ENCODE measurements around the gene ELL2. TPM values are rescaled to one million over a fixed set of nuclear protein-coding genes. Genes with fewer than 3 reads are reported as not detected.

ELL2 gene
- total RNA-seq, 1 donor from 2014 or later, result 57.5 TPM

DNA sequence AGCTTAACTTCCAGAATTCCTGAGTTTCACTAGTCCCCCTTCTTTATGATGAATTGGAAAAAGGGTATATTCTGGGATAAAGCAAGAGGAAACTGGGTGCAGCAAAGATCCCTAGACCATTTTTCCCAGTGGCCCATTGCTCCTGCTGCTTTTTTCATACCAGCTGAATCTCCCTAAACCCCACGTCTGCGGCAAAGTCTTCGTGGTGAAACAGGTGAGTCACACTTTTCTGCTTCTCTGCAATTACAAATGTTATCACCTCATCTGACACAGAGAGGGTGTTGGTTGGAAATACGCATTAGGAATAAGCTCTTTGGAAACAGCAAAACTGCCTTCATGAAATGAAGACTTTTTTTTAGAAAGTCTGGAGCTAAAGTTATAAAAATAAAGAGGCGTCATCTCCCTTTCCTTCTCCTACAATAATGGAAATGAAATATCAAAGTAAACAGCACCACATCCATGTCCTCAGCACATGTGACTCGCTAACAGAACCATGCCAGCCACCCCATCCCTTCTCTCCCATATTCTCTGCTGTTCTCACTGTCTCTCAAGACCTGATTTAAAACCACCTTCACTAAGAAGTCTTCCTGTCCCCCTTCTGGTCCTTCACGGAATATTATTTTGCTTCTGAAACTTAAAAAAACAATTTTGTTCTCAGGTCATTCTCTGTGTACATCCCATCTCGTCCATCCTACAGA lies 99.6 kb downstream of the ELL2 start:
- DNase-seq, result no peak
- Histone ChIP-seq H3K27me3 (ENCODE audit: low read depth) (no peaks in the 10 kb centered on the region), H3K27ac (peak overlapping the region; percentile 73), H3K4me1 (peaks cover 70% of the 10 kb centered on the region), H3K9me3 (no peaks in the 10 kb centered on the region), H3K4me3 (no peak overlapping the region), H3K36me3 (no peaks in the 10 kb centered on the region)
- no peak for ATAC-seq
- intact Hi-C loops (cut with DNase I), result no loop called here
- TF ChIP-seq, protein P1, sequence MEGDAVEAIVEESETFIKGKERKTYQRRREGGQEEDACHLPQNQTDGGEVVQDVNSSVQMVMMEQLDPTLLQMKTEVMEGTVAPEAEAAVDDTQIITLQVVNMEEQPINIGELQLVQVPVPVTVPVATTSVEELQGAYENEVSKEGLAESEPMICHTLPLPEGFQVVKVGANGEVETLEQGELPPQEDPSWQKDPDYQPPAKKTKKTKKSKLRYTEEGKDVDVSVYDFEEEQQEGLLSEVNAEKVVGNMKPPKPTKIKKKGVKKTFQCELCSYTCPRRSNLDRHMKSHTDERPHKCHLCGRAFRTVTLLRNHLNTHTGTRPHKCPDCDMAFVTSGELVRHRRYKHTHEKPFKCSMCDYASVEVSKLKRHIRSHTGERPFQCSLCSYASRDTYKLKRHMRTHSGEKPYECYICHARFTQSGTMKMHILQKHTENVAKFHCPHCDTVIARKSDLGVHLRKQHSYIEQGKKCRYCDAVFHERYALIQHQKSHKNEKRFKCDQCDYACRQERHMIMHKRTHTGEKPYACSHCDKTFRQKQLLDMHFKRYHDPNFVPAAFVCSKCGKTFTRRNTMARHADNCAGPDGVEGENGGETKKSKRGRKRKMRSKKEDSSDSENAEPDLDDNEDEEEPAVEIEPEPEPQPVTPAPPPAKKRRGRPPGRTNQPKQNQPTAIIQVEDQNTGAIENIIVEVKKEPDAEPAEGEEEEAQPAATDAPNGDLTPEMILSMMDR (IDR thresholded peaks at IDR 0.05), result no peak

GRCh38 chr5:95861221-95861863 lies 100.3 kb downstream of the ELL2 start:
- H3K27ac ChIP-seq, result peak overlapping the region; percentile 73
- peaks cover 76% of the 10 kb centered on the region for H3K4me1 ChIP-seq
- H3K9me3 ChIP-seq, result no peaks in the 10 kb centered on the region
- H3K4me3 ChIP-seq, result no peak overlapping the region
- intact Hi-C loops (cut with DNase I), result no loop called here
- H3K36me3 ChIP-seq, result no peaks in the 10 kb centered on the region
- ATAC-seq (peak; percentile 46 to 52), DNase-seq (peak; percentile 70)
- TF ChIP-seq, protein P1 (IDR thresholded peaks at IDR 0.05), result no peak
- no peaks in the 10 kb centered on the region for H3K27me3 ChIP-seq (ENCODE audit: low read depth)

GRCh38 chr5:95859661-95860060 lies 102.0 kb downstream of the ELL2 start:
- intact Hi-C loops (cut with DNase I), result loop anchor here (5.0 kb wide), 1 partner anchor 478 kb away; no protein-coding TSS in a partner anchor

DNA sequence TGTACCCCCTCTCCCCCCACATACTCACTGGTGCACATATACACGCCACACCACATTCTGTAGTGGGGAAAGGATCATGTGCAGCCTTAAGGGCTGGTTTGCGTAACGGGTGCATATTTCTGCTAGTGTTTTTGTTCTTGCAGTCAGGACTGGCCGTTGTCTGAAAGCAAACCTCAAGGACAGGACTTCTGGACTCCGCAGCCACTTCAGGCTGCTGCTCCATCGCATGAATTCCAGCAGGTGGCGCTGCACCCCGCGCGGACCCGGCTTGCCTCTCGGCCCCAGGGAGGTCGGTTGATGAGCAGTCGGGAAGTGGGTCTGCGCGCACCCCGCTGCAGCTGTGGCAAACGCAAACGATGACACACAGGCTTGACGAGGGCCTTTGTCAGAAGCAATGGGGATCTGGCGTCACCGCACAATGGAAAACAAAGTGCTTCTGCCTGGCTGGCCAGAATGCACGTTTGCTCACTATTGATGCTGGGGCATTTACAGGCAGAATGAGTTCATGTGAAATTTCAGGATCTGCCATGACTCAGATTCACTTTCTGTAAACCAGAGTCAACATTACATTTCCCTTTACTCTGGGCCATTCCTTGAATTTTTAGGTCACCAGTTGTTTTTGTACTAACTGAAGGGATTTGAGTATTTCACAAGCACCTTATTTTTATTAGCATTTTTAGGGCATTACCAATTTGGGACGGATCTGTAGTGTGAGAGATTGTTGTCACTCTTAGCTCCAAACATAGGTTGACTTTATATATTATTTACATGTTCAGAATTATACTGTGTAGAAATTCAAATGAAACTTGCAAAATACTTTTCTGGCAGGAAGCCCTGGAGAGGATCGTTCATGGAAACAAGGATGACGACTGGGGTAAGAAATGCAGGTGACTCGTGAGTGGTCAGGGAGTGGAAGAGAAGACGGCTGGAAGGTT lies 102.7 kb downstream of the ELL2 start:
- DNase-seq (peak; percentile 92), ATAC-seq (peak; percentile 82 to 91)
- peak overlapping the region; percentile 80 for H3K27ac ChIP-seq
- H3K9me3 ChIP-seq, result no peaks in the 10 kb centered on the region
- peak overlapping the region; percentile 35 for H3K4me3 ChIP-seq
- peaks cover 72% of the 10 kb centered on the region for H3K4me1 ChIP-seq
- intact Hi-C loops (cut with DNase I), result loop anchor here (5.0 kb wide), 1 partner anchor 478 kb away; no protein-coding TSS in a partner anchor
- H3K36me3 ChIP-seq, result no peaks in the 10 kb centered on the region
- TF ChIP-seq, protein P1 (IDR thresholded peaks at IDR 0.05), result peak; percentile 98
- no peaks in the 10 kb centered on the region for H3K27me3 ChIP-seq (ENCODE audit: low read depth)

More at GRCh38 chr5:95859661-95860060, 102.0 kb downstream of the ELL2 start:
- no peaks in the 10 kb centered on the region for H3K36me3 ChIP-seq
- H3K27me3 ChIP-seq (ENCODE audit: low read depth), result no peaks in the 10 kb centered on the region
- H3K27ac ChIP-seq, result peak overlapping the region; percentile 80
- no peaks in the 10 kb centered on the region for H3K9me3 ChIP-seq
- DNase-seq (no peak), ATAC-seq (no peak)
- TF ChIP-seq, protein P1 (IDR thresholded peaks at IDR 0.05), result no peak
- H3K4me3 ChIP-seq, result no peak overlapping the region
- peaks cover 72% of the 10 kb centered on the region for H3K4me1 ChIP-seq

DNA sequence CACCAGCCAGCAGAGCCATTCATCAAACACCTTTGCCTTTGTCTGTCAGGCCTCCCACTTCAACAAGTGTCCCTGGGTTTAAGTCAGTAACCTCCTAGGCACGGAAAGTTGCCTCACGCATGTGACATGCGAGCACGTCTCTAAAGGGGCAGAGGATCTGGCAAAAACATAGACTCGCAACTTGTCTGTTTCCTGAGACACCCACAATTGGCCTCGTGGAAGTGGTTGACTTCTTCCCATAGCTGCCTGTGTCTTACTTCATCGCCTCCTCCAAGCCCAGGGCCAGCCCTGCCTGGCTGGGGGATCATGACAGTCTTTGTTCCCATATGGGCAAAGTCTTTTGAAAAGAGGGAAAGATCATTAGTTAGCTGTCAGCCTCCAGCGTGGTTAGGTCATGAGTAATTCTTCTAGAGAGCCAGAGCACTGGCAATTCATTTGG lies 103.6 kb downstream of the ELL2 start:
- H3K4me3 ChIP-seq, result no peak overlapping the region
- intact Hi-C loops (cut with DNase I), result loop anchor here (5.0 kb wide), 1 partner anchor 479 kb away; no protein-coding TSS in a partner anchor
- peaks cover 66% of the 10 kb centered on the region for H3K4me1 ChIP-seq
- H3K36me3 ChIP-seq, result no peaks in the 10 kb centered on the region
- DNase-seq (no peak), ATAC-seq (peak; percentile 35 to 55)
- H3K9me3 ChIP-seq, result no peaks in the 10 kb centered on the region
- no peaks in the 10 kb centered on the region for H3K27me3 ChIP-seq (ENCODE audit: low read depth)
- H3K27ac ChIP-seq, result peak overlapping the region; percentile 80
- TF ChIP-seq, protein P1 (IDR thresholded peaks at IDR 0.05), result no peak
